ENCODE results near the gene PTGFRN.

DNA sequence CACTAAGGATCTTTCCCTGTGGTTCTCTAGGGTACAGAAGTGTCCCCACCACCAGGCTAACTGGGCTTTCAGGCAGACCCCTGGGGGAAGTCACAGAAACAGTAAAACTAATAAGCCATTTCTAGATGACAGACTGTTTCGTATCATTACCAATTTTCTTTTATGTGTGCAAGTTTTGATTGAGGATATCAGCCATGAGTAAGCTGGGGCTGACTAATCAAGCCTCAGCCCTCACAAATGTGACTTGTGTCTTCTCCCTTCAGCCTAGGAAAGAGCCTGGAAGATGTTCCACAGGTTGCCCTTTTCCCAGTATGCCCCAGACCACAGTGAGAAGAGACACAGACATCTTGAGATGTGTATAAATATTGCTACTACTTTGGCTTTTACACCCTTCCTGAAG, 10.5 kb downstream of the PTGFRN start:
- TF ChIP-seq, protein P1, sequence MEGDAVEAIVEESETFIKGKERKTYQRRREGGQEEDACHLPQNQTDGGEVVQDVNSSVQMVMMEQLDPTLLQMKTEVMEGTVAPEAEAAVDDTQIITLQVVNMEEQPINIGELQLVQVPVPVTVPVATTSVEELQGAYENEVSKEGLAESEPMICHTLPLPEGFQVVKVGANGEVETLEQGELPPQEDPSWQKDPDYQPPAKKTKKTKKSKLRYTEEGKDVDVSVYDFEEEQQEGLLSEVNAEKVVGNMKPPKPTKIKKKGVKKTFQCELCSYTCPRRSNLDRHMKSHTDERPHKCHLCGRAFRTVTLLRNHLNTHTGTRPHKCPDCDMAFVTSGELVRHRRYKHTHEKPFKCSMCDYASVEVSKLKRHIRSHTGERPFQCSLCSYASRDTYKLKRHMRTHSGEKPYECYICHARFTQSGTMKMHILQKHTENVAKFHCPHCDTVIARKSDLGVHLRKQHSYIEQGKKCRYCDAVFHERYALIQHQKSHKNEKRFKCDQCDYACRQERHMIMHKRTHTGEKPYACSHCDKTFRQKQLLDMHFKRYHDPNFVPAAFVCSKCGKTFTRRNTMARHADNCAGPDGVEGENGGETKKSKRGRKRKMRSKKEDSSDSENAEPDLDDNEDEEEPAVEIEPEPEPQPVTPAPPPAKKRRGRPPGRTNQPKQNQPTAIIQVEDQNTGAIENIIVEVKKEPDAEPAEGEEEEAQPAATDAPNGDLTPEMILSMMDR (IDR thresholded peaks at IDR 0.05; ENCODE audit: low read depth, low read length), result no peak
- TF ChIP-seq EZH2phosphoT487 (IDR thresholded peaks at IDR 0.05; ENCODE audit: low read depth), result no peak
